GM18873 (cell line): ENCODE results near the gene SLIRP.
"Not testable (repeated sequence)": the region's sequence is repeated elsewhere in the genome, so short reads cannot be mapped to it uniquely, and the experiment has no call there.

Source experiments
- ATAC-seq: cut with Tn5 transposase; IDR thresholded peaks from one replicate; pipeline ENCODE4 v1.9.1; 2021; ENCODE audit warnings: mild to moderate bottlenecking, moderate library complexity, moderate number of reproducible peaks; ENCODE audit not compliant: unreplicated experiment, low FRiP score

SLIRP gene

DNA sequence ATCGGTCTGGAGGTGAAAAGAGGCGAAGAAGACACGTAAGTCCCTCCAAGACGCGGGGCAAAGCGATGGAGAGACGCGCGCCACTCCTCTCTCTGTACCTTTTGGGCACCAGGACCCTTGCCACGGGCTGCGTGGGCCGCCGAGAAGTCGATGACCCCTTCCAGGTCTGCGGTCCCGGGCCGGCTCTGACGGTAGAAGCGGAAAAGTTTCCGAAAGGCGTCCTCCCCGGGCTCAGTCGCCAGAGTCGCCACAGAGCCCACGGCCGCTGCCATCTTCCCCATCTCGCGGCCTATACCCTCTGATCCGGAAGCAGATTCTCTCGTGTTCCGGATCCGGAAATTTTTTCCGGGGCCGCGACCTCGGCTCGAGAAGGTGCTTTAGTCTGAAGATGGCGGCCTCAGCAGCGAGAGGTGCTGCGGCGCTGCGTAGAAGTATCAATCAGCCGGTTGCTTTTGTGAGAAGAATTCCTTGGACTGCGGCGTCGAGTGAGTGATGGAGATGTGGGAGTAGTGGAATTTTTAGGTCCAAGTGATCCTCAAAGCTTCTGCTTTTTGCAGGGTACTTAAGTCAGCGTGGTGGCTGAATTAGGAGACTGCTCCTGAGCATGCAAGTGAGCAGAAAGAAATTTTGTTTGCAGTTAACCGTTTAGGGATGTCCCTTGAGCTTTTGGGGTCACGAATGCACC lies at the start of gene SLIRP, which contains the start of gene ALKBH1:
Gene SLIRP, plus strand, starts transcription at position 380 of the 685 bp plus-strand sequence. Its CDS starts 9 bp downstream, at position 389.
Gene ALKBH1, minus strand, starts transcription at position 300 of the 685 bp plus-strand sequence. Its CDS starts 19 bp downstream, at position 281.
- ATAC-seq = peak; percentile 94

DNA sequence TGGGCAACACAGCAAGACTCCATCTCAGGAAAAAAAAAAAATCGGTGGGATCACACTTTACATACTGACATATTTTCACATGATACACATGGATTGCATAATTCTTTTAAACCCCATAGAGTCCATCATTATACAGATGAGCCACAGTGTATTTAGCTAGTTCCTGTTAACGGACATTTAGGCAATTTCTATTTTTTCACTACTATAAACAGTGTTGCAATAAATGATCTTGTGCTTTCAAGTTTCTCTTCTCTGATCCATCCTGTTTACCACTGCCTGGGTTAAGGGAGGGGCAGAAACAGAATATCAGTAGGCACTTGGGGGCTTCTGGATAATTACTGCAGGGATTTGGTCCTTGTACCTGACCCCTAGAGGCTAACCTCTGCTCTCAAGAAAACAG lies 48.1 kb upstream of the SLIRP start:
- ATAC-seq = no peak

DNA sequence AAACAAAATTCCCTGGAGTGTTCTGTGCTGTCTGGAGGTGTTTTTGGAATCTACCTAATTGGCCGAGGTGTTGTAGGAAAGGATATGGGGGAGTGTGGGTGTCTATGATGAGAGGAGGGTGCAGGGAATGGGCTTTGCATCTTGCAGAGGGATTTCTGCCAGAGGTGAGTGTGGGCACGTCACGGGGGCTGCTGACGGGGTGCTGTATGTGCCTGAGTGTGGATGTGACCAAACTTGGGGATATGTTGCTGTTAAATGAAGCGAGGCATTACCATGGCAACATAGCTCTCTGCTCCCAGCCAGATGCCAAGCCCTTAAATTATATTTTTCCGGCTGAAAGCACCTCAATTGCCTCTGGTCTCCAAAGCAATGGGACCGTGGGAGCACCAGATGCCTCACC lies 47.1 kb upstream of the SLIRP start:
- no peak for ATAC-seq

DNA sequence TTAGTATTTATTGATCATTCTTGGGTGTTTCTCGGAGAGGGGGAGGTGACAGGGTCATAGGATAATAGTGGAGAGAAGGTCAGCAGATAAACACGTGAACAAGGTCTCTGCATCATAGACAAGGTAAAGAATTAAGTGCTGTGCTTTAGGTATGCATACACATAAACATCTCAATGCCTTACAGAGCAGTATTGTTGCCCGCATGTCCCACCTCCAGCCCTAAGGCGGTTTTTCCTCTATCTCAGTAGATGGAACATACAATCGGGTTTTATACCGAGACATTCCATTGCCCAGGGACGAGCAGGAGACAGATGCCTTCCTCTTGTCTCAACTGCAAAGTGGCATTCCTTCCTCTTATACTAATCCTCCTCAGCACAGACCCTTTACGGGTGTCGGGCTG lies 46.3 kb upstream of the SLIRP start:
- not testable (repeated sequence) for ATAC-seq

DNA sequence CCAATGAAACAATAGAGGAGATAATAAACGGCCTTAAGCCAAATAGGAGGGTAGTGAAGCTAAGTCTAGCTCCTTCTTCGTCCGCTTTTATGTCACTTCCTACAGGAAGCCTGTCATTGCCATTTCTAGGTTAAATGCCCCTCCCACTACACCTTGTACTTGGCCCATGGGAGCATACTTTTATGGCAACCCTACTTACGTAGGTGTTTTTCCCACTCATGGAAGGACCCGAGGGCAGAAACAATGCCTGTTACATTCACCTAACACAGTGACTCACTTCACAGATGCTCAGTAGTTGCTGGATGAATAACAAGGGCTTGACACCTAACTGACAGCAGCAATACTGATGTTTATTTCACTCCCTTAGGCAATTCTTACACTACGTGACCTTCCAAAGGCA lies 44.6 kb upstream of the SLIRP start:
- ATAC-seq = no peak

DNA sequence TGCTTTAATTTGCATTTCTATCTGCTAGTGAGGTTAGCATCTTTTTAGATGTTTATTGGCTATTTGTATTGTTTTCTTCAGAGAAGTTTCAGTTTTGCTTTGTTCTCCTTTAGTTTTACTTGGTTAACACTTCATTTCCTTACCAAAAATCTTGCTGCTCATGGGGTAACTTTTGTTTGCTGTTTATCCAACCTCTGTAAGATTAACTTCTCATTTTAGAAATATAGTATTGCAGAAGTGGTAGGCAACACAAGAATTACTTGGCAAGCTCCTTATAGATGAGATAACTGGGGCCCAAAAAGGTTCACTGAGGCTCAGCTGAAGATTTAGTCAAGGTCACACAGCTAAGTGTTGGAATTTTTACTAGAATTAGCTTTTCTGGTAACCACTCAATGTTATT lies 40.6 kb upstream of the SLIRP start:
- no peak for ATAC-seq

DNA sequence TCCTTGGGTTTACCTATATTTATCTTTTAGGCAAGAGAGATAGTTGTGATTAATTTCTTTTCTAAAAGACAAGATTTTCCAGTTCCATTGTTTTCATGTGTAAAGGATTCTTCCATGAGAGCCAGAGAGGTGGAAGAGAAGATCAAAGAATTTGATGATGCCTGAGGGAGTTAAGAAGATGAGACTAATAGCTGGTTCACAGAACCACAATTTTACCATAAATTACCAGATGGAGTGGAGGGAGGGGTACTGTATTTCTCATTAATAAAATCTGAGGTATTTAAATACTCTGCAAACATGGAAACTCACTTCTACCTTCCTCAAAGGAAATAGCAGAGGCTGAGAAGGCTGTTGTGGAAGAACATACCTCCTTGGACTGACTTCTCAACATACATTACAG lies 34.7 kb upstream of the SLIRP start:
- ATAC-seq = no peak

GRCh38 chr14:77674931-77675330 lies 33.0 kb upstream of the SLIRP start:
- no peak for ATAC-seq

DNA sequence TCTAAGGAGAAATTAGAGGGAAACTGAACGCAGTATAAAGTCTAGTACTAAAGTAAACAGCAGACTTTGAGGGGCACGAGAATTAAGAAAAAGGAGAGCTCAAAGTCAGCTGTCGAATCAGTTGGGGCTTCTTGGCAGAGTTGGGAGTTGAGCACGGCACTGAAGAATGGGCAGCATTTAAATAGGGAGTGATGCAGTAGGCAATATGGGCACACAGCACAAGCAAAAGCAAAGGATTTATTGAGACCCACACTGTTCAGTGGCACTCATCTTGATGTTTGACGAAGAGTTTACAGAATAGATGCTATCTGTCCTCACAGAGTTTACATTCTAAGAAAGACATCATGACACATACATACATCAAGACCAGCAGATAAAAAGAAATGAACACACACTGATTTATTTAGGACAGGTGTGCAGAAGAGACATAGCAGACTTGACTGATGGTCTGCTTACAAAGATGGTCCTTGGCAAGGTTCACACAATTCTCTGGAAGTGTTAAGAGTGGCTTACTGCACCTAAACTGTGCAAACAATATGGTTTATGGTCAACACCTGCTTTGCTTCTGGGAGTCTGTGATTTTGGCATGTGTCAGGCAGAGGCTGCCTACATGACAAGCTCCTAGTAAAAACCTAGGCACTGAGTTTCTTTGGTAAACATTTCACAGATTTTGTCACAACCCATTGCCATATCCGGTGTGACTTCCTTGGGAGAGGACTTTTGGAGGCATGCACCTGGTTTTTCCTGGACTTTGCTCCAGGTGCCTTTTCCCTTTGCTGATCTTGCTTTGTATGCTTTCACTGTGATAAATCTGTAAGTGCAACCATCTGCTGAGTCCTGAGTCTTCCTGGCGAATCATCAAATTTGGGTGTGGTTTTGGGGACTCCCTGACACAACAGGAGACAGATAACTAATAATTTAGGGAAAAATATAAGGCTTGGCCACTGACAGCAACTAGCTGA lies 26.4 kb upstream of the SLIRP start:
- no peak for ATAC-seq

DNA sequence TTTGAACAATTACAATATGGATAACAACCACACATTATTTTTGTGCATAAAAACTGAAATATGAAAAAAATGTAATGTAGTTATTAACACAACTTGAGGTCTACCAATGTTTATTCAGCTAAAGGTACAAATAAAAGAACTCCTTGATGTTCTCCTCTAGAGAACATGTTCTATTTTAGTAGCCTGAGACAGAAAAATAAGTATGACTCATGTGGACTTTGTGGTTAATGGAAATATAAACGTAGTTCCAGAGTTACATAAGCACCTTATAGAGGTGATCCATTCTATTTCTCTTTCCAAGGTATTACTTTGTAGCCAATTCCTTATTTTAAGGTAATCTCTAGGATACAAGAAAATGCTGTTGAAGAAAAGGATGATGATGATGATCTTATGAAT lies 25.7 kb upstream of the SLIRP start:
- ATAC-seq = no peak

DNA sequence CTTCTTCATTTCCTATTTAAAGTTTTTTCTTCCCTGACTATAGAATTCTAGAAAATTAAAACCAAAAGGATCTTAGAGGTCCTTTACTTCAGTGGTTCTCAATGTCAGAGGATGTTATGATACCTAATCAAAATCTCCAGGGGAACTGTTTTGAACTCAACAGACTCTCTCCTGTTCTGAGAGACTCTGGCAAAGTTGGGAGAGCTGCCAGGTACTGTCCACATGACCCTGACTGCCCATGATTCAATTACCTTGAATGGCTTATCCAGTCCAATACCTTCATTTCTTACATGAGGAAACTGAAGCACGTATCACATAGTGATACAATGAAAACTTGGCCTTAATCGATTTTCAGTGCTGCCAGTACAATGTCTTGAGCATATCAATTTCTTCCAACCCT lies 16.6 kb upstream of the SLIRP start:
- ATAC-seq = no peak

DNA sequence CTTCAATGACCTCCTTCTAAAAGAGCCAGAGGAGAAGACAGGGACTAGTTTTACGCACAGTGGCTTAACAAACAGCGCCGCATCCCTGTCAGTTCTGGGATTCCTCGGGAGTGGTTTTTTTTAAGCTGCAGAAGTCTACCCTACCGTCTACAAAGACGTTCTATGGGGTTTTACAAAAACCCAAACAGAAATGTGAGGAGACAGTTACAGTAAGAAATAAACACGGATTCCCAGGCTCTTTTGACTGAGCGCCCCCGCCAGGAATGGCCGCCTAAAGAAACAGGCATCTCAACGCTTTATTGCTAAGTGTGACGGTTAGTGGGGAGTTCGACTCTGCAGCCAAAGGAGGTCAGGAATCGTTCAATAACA lies 564 bp upstream of the SLIRP start:
- peak; percentile 15 for ATAC-seq

DNA sequence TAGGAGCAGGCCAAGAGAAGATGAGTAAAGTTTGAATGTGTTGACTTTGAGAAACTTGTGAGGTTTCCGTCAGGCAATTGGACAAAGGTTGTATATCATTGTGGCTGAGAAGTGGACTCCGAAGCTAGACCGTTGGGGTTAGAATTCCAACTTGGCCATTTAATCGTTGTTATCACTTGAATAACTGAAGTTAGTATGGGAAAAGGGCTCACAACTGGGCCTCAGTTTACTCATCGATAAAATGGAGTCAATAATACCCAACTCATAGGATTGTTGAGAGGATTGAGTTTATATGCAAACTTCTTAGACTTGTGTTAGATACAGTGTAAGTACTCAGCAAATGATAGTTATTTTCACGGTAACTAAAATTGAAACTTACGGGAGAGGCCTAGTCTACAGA lies 846 bp downstream of the SLIRP start:
- ATAC-seq = no peak

- no peak for ATAC-seq
Measured at GRCh38 chr14:77709412-77709811, 1.5 kb downstream of the SLIRP start.

GRCh38 chr14:77710364-77710763 lies 2.5 kb downstream of the SLIRP start:
- ATAC-seq = no peak

GRCh38 chr14:77714926-77715325 lies 7.0 kb downstream of the SLIRP start:
- ATAC-seq = no peak

- no peak for ATAC-seq
Measured at GRCh38 chr14:77717608-77718305, 9.9 kb downstream of the SLIRP start.

DNA sequence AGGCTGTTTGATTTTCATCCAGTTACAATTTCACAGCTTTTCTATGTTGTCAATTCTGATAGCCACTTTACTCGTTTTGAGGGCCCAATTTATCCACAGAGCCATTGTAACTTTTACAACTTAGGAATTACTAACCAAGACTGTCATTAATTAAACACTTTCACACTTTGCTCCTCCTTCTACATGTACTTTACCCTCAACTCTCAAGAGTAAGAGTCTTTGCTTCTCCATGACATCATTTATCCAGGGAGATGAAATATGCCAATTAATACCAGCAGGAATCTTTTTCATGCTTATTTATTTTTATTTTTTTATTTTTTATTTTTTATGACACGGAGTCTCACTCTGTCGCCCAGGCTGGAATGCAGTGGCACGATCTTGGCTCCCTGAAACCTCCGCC lies 13.5 kb downstream of the SLIRP start:
- no peak for ATAC-seq

DNA sequence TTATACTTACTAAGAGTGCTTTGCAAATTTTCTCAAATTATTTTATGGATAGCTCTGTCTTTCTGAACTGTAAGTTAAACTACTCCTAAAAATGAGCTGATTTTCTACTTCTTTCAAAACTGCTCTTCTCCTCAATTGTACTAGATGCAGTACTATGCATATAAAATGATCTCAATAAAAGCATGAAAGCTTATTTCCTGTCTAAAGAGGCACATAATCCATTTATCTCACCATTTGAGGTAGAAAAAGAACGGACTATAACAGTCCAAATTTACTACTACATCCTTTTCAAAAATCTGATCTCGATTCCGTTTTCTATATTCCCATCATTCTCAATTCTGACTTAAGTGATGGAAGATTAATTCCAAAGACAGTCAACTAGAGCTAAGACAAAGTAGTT lies 14.4 kb downstream of the SLIRP start:
- ATAC-seq = no peak

DNA sequence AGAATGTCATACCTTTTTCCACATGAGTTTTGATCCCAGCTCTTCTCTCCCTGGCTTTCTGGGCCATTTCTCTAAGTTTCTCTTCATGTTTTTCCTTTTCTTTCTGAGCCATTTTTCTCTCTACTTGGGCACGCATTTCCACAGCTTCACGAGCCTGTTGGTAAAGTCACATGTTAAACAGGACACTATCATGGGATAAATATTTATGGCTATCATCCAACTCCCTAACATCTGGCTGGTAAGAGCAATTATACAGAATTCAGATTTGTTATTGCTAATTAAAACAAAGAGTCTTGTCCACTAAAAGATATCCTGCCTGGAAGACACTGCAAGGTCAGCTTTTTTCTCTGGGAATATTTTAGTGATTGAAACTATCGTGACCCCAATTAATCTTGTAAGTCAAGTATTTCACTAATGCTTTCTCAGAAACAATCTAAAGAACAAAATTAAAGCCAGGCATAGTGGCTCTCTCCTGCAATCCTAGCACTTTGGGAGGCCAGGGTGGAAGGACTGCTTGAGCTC lies 23.1 kb downstream of the SLIRP start:
- no peak for ATAC-seq
